Measurements from ENCODE around the gene ZNF565. TPM values are rescaled to one million over a fixed set of nuclear protein-coding genes. Genes with fewer than 3 reads are reported as not detected.

The ZNF565 gene
- 4.4 and 5.2 TPM in 2 replicates for total RNA-seq

GRCh38 chr19:36214386-36215275, at the start of gene ZNF565, which contains the start of gene ZNF146:
ZNF565 (minus strand) TSS chr19:36214665; CDS start chr19:36201985, 12,680 bp downstream.
ZNF146 (plus strand) TSS chr19:36215106; CDS start chr19:36236441, 21,335 bp downstream.

GRCh38 chr19:36152352-36153091, 61.9 kb downstream of the ZNF565 start, which contains the start of gene COX7A1:
COX7A1 (minus strand) TSS chr19:36152447; CDS start chr19:36152407, 40 bp downstream.

GRCh38 chr19:36139473-36140303, 74.8 kb downstream of the ZNF565 start, which contains the start of gene CAPNS1:
CAPNS1 (plus strand) TSS chr19:36140066; CDS start chr19:36141012, 946 bp downstream.

Other genes with a start within 250 kb of the ZNF565 start
- gene SDHAF1, start 219.5 kb downstream of the ZNF565 start, total RNA-seq, result 9.6 and 11.1 TPM in 2 replicates
- gene SYNE4, start 205.9 kb downstream of the ZNF565 start, total RNA-seq, result 0.25 TPM in 1 of 2 replicates, not detected in the other
- 15.9 and 20.0 TPM in 2 replicates for gene ALKBH6, start 200.5 kb downstream of the ZNF565 start, total RNA-seq
- gene CLIP3, start 181.8 kb downstream of the ZNF565 start, total RNA-seq, result 5.4 and 12.6 TPM in 2 replicates
- 2.4 and 3.9 TPM in 2 replicates for gene THAP8, start 160.4 kb downstream of the ZNF565 start, total RNA-seq
- 6.1 and 16.3 TPM in 2 replicates for gene WDR62, start 159.8 kb downstream of the ZNF565 start, total RNA-seq
- gene OVOL3, start 103.5 kb downstream of the ZNF565 start, total RNA-seq, result not detected in 2 replicates
- 43.2 TPM in 2 replicates for gene POLR2I, start 99.8 kb downstream of the ZNF565 start, total RNA-seq
- 240 and 342 TPM in 2 replicates for gene TBCB, start 99.2 kb downstream of the ZNF565 start, total RNA-seq
- 225 and 290 TPM in 2 replicates for gene CAPNS1, start 74.6 kb downstream of the ZNF565 start, total RNA-seq
- gene COX7A1, start 62.2 kb downstream of the ZNF565 start, total RNA-seq, result 4.5 and 12.9 TPM in 2 replicates
- 92.7 and 131 TPM in 2 replicates for gene ZNF146, start 441 bp upstream of the ZNF565 start, total RNA-seq
- 2.3 and 4.7 TPM in 2 replicates for gene ZFP14, start 164.5 kb upstream of the ZNF565 start, total RNA-seq
- gene ZFP82, start 204.0 kb upstream of the ZNF565 start, total RNA-seq, result 6.4 and 10.1 TPM in 2 replicates

Data from uterine smooth muscle cell (primary cell).